Glomerular endothelial cell (primary cell): Measurements from ENCODE around the gene VWA5B1. TPM values are rescaled to one million over a fixed set of nuclear protein-coding genes. Genes with fewer than 3 reads are reported as not detected.
"Not testable (repeated sequence)": the region's sequence is repeated elsewhere in the genome, so short reads cannot be mapped to it uniquely, and the experiment has no call there.

Experiments used
- DNase-seq: peaks from one replicate; pipeline ENCODE4 v3.0.0-alpha.2; 2011; ENCODE audit warnings: low read depth, low spot score; ENCODE audit errors: extremely low read depth
- total RNA-seq: library from RNA; depleted of rRNA; stranded (reverse); fragments of >200 nt; gene quantifications from 2 replicates; pipeline ENCODE4 v1.2.3, GENCODE V29; 2015

The VWA5B1 gene
- total RNA-seq, 1 donor from 2014 or later = not detected

DNA sequence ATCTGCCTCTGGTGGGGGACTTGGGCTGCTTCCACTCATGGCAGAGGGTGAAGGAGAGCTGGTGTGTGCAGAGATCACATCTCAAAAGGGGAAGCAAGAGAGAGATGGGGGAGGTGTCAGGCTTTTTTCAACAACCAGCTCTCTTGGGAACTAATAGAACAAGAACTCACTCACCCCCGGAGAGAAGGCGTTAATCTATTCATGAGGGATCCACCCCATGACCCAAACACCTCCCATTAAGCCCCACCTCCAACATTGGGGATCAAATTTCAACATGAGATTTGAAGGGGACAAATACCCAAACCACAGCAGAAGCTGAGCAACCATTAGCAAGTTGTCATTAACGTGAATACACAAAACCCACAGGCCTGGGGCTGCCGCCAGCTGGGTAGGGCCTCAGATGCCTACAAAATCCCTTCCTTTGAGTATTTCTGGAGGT is 12.0 kb upstream of the VWA5B1 start:
- DNase-seq = no peak

DNA sequence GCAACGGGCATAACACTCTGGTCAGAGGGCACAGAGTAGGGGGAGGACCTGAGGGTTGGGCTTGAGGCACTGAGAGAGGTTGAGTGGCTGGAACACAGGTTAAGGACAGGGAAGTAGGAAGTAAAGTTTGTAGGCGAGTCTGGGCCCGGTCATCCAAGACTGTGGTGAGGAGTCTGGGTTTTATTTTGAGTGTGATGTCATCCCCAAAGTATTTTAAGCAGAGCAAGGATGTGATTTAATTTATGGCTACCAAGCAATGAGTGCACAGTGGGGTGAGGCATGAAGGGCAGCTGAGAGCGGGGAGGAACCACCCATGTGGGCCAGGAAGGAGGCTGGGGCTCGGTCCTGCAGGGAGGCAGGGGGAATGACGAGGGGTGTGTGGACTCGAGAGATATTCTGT is 11.2 kb upstream of the VWA5B1 start:
- no peak for DNase-seq

DNA sequence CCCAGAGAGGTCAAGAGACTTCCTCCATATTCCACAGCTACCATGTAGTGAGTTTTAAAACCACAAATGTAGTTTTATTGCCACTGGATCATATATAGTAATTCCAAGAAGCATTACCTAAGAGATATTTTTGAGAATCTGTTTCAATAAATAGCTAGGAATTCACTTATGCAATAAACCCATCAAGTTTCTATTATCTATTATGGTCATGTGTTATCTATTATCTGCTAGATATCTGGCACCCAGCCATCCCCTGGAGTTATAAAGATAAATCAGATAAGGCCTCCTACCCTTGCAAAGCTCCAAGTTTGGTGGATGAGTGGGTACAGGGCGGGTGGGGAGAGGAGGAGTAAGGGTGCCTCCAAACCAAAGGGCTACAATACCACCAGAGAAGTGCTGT is 10.3 kb upstream of the VWA5B1 start:
- DNase-seq = no peak

DNA sequence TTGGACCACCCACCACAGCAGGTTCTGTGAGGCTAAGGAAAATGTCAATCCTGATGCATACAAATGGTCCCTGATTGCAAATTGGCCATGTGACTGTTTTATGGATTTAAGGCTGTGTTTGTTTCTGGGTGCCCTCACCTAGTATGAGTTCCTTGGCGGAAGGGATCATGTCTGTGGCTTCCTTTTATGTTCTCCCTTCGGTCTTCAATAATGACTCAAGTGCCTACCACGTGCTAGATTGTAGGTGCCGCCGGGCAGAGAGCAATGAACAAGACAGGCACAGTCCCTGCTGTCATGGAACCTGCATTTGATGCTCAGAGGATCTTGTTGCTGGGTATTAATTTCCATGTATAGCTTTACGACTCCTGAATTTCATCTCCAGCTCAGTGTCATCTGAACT is 9.8 kb upstream of the VWA5B1 start:
- DNase-seq = no peak

DNA sequence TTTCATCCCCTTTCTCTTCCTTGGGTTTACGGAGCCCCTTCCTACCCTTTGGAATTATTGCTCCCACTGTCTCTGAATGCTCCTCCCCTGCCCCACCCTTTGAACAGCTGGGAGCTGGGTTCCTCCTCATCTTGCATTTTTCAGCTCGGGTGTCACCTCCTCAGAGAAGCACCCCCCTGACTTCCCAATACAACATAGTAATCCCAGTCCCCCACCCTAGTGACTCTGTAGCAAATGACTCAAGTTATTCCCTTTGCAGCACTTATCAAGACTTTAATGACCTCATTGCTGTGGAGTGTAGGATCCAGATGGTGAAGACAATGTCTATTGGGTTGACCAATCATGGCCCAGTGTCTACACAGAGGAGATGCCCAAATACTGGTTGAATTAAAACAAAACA is 8.9 kb upstream of the VWA5B1 start:
- DNase-seq = no peak

DNA sequence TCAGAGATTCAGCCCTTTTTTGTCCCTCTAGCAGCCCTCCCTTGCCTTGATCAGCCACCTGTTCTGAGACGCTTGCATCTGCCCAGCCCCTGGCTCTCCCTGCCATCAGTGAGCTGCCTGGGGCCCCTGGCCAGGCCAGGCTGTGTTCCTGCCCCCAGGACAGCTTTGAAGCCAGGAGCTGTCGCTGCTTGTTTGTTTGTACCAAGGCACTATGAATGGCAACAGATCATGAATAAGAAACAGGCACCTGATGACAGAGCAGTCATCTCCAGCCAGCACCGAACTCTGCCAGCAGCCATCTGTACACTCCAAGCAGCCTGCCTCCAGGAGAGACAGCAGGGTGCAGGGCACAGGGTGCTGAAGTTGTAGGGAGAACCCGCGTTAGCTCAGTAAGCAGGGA is 8.1 kb upstream of the VWA5B1 start:
- DNase-seq = no peak

DNA sequence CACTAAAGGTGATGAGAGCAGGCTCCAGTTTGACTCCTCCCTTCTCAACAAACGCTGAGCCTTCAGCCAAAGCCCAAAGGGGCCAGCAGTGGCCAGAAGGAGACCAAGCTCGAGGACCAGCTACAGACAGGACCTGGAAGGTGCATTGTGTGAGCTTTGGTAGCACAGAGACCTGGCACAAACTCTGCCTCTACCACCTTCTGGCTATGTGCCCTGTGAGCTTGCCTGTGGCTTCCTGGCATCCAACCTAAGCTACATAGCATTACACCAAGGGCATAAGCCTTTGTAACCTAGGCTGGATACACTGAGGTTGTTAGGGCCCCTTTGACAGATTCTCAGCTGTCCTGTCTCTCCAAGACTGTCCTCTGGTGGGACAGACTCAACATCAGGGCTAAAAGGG is 6.6 kb upstream of the VWA5B1 start:
- DNase-seq = no peak

DNA sequence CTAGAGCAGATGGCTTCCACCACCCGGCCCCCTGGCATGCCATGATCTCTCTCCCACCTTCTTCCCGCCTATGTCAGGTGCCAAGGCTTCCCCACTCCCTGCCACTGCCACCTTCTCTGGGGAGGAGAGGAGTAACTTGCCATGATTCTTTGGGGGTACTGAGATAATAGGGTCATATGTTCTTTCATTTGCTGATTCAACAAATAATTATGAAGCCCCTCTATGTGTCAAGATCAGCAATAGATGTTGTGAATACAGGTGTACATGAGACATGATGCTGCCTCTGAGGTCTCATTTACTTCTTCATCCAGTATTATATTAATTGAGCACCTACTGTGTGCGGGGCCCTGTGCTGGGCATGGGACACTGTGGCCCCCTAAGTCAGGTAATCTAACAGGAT is 6.0 kb upstream of the VWA5B1 start:
- no peak for DNase-seq

DNA sequence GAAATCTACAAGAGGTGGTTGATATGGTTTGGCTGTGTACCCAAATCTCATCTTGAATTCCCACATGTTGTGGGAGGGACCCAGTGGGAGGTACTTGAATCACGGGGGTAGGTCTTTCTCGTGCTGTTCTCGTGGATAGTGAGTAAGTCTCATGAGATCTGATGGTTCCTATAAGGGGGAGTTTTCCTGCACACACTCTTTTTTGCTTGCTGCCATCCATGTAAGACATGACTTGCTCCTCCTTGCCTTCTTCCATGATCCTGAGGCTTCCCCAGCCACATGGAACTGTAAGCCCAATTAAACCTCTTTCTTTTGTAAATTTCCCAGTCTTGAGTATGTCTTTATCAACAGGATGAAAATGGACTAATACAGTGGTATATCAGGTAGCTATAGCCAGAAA is 5.2 kb upstream of the VWA5B1 start:
- no peak for DNase-seq

DNA sequence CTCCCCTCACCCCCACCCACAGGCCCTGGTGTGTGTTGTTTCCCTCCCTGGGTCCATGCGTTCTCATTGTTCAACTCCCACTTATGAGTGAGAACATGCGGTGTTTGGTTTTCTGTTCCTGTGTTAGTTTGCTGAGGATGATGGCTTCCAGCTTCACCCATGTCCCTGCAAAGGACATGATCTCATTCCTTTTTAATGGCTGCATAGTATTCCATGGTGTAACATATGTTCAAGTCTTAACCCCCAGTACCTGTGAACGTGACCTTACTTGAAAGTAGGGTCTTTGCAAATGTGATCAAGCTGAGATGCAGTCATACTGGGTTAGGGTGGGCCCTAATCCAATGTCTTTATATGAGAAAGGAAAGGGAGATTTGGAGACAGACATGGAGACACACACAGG is 3.0 kb upstream of the VWA5B1 start:
- DNase-seq = not testable (repeated sequence)

DNA sequence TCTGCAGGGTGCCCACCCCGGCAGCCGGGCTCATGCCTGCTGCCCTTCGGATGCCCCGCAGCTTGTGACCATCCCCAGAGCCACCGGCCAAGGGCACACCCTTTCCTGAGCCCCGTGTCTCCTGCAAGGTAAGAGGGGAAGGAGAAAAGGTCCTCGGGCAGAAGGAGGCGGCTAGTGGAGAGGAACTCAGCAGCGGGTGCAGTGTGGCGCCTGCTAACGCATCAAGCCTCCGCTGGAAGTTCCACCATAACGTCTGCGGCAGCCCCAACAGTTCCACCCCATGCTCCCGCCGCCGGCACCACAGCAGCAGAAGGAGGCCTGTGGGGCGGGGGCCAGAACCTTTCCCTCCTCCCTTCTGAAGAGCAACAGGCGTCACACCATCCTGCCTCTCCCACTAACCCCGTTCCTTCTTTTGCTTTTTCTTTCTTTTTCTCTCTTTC is 990 bp downstream of the VWA5B1 start:
- DNase-seq = no peak

DNA sequence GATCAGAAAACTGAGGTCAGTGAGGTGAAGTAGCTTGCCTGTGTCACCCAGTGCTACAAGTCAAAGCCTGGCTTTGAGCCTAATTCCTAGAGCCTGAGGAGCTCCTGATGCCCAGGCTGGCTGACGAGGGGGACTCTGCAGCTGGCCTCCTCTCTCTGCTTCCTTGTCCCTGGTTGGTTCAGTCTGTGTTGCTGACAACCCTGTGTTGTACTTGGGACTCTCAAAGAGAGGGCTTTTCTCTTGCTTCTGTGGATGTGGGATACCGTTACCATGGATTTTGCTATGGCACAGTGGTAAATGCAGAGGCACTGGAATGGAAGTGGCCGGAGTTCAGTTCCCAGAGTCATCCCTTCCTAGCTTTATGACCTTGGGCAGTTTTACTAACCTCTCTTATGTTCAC is 8.0 kb downstream of the VWA5B1 start:
- no peak for DNase-seq

DNA sequence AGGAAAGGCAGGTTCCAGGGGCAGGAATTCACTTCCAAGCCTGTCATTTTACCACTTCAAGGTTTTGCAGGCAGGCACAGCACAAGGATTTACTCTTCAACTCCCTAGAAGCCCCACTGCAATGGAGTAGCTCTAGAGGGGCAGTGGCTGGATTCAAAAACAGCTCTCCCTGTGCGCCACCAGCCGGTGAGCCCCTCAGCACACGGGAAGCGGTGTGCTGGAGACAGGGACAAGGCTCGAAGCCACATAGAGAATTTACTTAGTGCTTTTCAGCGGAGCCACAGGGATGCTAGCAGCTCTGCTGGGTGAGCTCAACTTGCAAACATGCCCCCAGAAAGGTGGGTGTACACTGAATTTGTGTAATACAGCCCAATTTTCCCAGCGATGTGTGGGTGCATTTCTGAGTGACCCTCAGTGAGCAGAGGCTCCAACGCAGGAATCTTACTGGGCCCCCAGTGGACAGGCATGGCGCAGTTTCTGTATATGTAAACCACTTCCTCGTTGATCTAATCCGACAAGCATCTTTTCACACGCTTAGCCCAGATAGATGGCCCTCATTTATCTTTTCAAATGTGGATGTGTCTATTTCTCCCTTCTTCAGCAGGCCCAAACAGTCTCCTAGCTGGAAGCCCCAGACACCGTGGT is 10.9 kb downstream of the VWA5B1 start:
- no peak for DNase-seq

DNA sequence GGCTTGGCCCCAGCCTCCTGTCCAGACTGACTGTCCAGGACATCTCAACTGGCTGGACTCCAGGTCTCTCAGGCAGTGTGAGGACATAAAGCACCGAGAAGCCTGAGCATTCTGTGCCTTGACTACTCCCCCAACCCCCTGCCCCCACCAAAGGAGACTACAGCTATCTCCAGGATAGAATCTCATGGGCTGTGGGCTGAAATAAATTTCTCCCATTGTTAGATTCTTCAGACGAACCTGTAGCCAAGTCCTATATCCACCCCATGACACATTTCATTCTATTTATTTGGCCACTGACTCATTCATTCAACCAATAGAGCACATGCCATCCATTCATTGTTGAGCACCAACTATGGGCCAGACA is 11.4 kb downstream of the VWA5B1 start:
- no peak for DNase-seq

DNA sequence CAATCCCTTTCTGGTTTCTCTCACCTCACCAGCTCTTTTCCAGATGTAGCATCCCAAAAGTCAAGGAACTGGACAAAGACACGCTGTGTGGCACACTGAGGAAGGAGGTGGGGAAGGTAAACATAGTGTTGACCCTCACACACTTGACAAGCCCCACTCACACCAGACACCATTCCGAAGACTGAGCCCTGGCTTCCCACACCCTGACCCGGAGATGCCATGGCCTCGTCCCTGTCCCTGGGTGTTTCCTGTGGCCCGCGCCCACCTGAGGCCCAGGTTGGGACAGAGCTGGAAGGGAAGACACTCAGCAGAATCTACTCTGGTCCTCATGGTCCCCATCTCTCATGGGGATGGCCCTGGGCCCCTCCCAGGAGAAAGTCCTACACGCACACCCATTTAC is 16.4 kb downstream of the VWA5B1 start:
- no peak for DNase-seq

DNA sequence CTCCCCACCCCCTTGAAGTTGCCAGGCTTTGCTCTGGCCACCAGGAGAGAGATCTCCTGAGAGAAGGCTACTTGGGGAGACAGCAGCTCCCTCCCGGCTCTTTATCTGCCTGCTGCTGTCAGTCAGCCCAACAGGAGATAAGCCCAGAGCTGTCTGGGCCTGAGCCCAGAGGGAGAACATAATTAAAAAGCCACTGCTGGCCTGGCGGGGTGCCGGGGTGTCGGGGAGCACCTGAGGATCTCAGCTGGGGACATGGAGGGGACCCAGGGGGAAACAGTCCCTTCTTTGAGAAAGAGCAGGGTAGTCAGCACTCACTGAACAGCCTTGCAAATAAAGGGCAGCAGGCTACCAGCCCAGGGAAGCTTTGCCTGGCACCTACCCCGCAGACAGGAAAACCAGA is 17.9 kb downstream of the VWA5B1 start:
- DNase-seq = no peak

DNA sequence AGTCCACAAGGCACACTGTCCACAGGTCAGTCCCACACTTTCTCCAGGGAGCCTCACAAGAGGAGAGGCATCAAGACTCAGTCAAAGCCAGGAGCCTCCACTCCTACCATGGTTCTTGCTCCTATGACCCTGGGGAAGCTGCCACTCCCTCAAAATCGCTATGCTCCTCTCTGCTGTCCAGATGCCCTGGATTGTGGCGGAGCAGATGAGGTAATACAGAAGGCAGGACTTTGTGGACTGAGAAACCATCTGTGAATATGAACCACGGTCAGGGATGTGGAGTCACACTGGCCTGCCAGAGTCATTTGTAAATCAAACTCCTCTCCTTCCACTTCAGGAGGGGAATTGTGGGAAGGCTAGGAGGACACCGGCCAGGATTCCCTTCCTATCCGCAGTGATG is 20.6 kb downstream of the VWA5B1 start:
- DNase-seq = no peak

DNA sequence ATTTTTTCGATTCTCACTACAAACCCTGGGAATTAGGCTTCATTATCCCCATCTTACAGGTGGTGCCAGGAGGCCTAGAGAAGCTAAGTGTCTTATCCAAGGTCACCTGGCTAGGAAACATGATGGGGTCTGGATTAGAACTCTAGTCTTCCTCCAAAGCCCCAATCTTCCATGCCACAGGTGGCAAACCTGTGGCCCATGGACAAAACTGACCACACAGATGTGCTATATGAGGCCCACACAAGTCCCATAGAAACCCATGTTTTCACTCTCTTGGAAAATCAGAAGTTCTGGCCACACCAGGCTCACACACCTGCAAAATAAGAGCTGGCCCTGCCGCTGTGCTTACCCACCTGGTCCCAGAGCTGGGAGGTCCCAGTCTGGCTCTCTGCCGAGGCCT is 21.6 kb downstream of the VWA5B1 start:
- DNase-seq = no peak

DNA sequence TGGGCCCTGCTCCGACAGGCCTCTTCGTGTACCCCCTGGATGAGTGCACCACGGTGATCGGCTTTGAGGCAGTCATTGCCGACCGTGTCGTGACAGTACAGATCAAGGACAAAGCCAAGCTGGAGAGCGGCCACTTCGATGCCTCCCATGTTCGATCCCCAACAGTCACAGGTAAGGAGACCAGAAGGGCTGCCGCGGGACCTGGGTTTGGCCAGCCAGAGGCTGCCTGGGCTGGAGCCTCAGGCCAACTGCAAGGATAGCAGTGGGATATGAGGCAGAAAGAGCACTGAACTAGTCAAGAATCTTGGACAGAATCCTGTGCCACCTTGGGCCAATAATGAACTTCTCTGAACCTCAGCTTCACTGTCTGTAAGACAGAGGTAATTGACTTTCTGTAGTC is 22.1 kb downstream of the VWA5B1 start:
- no peak for DNase-seq

DNA sequence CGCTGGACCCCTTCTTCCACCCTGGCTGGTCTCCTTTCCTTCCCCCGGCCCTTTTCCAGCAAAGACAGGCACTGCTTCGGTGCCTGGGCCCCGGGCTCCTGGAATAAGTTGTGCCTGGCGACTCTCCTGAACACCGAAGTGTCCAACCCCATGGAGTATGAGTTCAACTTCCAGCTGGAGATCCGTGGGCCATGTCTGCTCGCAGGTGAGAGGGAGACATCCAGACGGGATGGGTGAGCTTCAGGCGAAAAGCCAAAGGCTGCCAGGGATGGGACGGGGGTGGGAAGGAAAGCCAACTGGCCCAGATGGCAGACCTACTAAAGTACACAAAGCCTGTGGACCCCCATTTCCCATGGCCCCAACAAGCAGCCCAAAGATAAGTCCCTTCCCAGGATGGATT is 26.8 kb downstream of the VWA5B1 start:
- DNase-seq = no peak

DNA sequence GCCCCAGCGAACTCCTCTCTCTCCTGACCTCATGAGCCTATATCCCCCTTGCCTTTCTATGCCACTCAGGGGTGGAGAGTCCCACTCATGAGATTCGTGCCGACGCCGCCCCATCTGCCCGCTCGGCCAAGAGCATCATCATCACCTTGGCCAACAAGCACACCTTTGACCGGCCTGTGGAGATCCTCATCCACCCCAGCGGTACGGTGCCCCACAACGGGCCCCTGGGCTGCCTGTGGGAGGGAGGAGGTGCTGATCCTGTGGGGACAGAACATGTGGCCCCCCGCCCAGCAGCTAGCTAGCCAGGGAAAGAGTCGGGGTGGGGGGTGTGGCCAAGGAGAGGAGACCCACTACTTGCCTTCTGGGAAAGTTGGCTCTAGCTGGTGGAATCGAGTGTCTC is 27.8 kb downstream of the VWA5B1 start:
- no peak for DNase-seq

DNA sequence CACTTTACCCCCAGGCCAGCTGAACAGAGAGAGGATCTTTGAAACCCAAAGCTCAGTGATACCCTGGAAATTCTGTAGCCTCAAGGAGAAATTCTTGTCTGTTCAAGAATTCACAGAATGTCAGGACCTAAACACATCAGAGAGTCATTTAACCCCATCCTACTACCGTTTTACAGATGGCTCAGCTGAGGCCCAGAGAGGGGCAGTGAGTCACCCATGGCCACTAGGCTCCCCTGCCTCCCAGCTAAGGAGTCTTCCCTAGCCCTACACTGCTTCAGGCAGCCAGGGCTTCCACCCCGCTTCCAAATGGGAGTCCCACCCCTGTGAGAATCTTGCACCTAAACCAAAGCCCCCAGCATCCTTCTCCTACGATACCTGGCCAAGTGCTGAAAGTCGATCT is 28.3 kb downstream of the VWA5B1 start:
- no peak for DNase-seq

DNA sequence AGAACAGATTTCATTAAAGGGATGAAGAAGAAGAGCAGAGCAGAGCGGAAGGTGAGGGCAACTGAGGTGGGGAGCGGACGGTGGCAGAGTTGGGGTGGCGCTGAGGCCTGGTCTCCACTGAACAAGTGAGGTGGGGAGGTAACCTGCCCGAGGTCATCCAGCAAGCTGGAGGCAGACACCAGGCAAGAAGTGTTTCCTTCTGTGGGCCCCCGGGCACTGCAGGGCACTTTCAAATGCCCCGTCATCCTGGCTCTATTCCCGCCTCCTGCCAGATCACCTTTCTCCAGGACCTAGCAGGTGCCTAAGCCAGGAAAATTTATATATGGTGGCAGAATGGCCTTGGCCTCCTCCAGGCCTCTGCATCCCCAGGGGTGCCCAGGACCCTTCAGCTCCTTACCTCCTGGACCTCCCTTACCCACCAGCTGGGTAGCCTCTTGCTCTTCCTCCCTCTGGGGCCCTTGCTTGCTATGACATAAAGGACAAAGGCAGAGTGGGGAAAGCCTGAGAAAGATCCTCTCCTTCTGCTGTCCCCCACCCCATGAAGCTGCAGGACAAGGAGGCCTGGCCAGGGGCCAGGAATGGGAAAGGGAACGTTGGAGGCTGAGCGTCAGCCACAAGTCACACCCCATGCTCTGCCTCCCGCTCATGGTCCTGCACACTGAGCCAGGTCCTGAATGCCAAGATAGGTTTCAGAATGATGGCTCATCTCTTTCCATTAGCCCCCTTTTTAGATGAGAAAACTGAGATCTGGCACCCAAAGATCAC is 29.0 kb downstream of the VWA5B1 start:
- DNase-seq = no peak
